ENCODE data around the gene DISC1.

DNA sequence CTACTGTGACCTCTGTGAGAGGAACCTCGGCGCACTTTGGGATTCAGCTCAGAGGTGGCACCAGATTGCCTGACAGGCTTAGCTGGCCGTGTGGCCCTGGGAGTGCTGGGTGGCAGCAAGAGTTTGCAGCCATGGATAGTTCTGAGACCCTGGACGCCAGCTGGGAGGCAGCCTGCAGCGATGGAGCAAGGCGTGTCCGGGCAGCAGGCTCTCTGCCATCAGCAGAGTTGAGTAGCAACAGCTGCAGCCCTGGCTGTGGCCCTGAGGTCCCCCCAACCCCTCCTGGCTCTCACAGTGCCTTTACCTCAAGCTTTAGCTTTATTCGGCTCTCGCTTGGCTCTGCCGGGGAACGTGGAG, 67.5 kb downstream of the DISC1 start:
- no peak for TF ChIP-seq ADNP (CRISPR knock-in tag; IDR thresholded peaks at IDR 0.05)
- no peak for TF ChIP-seq ZNF317 (CRISPR knock-in tag; IDR thresholded peaks at IDR 0.05)
